Esophagus squamous epithelium (tissue), 5 donors: ENCODE results near the gene ARL17B. TPM values are rescaled to one million over a fixed set of nuclear protein-coding genes. Genes with fewer than 3 reads are reported as not detected.
"Not testable (repeated sequence)": the region's sequence is repeated elsewhere in the genome, so short reads cannot be mapped to it uniquely, and the experiment has no call there.

Experiments used
- DNase-seq: peaks from one replicate; lab custom pipeline; 2025; lab: John Stamatoyannopoulos, UW
- H3K27ac ChIP-seq, 4 donors: fragments of 200-600 bp; sonication (generic); one replicate each; pipeline ENCODE4 v1.5.1; 2016 to 2019; ENCODE audit warnings: mild to moderate bottlenecking in 1 of 4
- H3K27me3 ChIP-seq, 4 donors: fragments of 200-600 bp; sonication (generic); 1 replicate in 3 of 4; 2 replicates in 1 of 4; pipeline versions ENCODE4 v1.5.1 to v1.6.0; 2017 to 2021; ENCODE audit warnings: antibody characterized with exemption in 1 of 4
- H3K36me3 ChIP-seq, 3 donors: fragments of 200-600 bp; sonication (generic); one replicate each; pipeline ENCODE4 v1.5.1; 2016 to 2019
- H3K4me1 ChIP-seq, 3 donors: fragments of 200-600 bp; sonication (generic); one replicate each; pipeline ENCODE4 v1.5.1; 2017 to 2019
- H3K4me3 ChIP-seq, 4 donors: fragments of 200-600 bp; sonication (generic); 1 replicate in 3 of 4; 2 replicates in 1 of 4; pipeline ENCODE4 v1.5.1; 2016 to 2019; ENCODE audit warnings: mild to moderate bottlenecking in 2 of 4, moderate library complexity in 1 of 4
- H3K9me3 ChIP-seq, 3 donors: fragments of 200-600 bp; sonication (generic); one replicate each; pipeline ENCODE4 v1.5.1; 2016 to 2019
- POLR2A ChIP-seq, 4 donors: fragments of 450-650 bp; IDR thresholded peaks; one replicate each; pipeline ENCODE4 v1.6.1; 2017; ENCODE audit warnings: antibody characterized with exemption in 4 of 4, mild to moderate bottlenecking in 4 of 4, moderate library complexity in 3 of 4
- WGBS, 2 donors: methylation state at CpG; one replicate each; pipeline ENCODE4 v1.1.5; 2018; 5-methylcytosine and 5-hydroxymethylcytosine counted together
- intact Hi-C: fragments of 100-400 bp; cut with DNase I; formaldehyde crosslinking; loops from one replicate; pipeline ENCODE4 v1.15.0; 2022
- total RNA-seq, 4 donors: library from RNA; depleted of rRNA; stranded (reverse); fragments of >200 nt; gene quantifications; one replicate each; pipeline ENCODE4 v1.1.0, GENCODE V29; 2016
- TF ChIP-seq, protein P1 (sequence below), 6 experiments: fragments of 450-650 bp in 4 of 6; fragments of 200-600 bp in 2 of 6; sonication (generic) in 2 of 6; IDR thresholded peaks; one replicate each; pipeline ENCODE4 v1.5.1; 2016 to 2019; ENCODE audit warnings: antibody characterized with exemption in 6 of 6, mild to moderate bottlenecking in 4 of 6, moderate library complexity in 4 of 6
- donor health status: DM: yes; HTN: yes; CAD: no.

The ARL17B gene
- total RNA-seq, 4 donors from 2014 or later, result 4.4 to 13.2 (median 9.2) TPM

DNA sequence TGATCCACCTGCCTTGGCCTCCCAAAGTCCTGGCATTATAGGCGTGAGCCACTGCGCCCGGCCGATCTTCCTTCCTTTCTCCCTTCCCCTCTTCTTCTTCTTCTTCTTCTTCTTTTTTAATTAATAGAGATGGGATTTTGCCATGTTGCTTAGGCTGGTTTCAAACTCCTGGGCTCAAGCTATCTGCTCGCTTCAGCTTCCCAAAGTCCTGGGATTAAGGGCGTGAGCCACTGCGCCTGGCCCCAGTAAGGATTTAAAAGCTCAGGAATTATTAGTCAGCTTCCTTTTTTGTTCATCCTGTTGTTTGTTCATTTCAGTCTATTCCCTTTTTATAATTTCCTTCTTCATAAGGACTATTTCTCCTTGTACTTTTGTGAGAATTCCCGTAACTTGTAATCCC, 99.3 kb downstream of the ARL17B start:
- TF ChIP-seq, protein P1, sequence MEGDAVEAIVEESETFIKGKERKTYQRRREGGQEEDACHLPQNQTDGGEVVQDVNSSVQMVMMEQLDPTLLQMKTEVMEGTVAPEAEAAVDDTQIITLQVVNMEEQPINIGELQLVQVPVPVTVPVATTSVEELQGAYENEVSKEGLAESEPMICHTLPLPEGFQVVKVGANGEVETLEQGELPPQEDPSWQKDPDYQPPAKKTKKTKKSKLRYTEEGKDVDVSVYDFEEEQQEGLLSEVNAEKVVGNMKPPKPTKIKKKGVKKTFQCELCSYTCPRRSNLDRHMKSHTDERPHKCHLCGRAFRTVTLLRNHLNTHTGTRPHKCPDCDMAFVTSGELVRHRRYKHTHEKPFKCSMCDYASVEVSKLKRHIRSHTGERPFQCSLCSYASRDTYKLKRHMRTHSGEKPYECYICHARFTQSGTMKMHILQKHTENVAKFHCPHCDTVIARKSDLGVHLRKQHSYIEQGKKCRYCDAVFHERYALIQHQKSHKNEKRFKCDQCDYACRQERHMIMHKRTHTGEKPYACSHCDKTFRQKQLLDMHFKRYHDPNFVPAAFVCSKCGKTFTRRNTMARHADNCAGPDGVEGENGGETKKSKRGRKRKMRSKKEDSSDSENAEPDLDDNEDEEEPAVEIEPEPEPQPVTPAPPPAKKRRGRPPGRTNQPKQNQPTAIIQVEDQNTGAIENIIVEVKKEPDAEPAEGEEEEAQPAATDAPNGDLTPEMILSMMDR (IDR thresholded peaks at IDR 0.05), result no peak
- no peak for TF ChIP-seq POLR2A (IDR thresholded peaks at IDR 0.05)
- intact Hi-C loops, result no loop called here

DNA sequence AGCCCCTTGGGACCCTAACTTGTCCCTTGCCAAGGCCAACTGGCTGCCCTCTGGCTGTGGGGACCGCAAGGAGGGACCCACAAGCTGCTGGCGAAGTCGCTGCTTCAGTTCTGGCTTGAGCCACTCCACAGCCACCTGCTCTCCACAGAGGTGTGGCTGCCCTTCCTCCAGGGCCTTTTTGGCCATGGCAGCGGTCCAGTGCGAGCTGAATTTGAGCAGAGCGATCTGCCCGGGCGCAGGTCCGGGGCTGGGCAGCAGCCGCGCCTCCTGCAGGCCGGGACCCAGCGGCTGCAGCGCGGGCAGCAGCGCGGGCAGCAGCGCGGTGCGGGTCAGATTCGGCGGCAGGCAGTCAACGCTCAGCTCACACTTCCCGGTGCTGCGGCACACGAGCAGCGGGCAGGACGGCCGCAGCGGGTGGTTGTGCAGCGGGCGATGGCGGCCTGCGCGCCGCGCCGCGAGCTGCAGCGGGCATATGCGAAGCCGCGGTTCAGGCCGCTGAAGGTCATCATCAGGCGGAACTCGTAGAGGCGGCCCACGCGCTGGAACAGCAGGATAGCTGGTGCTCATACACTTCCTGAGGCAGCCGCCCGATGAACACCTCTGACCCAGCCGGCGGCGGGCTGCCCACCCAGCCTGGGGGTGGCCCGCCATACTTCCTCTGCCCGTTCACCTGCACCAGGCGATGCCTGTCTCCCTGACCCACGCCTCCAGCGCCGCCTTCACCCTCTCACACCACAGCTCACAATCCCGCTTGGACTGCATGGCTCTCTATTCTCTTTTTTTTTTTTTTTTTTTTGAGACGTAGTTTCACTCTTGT, 101.5 kb downstream of the ARL17B start:
- H3K36me3 ChIP-seq, H3K4me1 ChIP-seq, intact Hi-C loops, H3K27ac ChIP-seq, DNase-seq, H3K9me3 ChIP-seq, H3K27me3 ChIP-seq: not testable (repeated sequence)
- peak overlapping the region; percentile 4 to 64 (median 34) for H3K4me3 ChIP-seq
- 5 to 6% methylated on average over 9 to 11 of the region's 62 CpGs for WGBS, 2 donors

More for the DNA sequence above, 99.3 kb downstream of the ARL17B start:
- no peak overlapping the region for H3K27ac ChIP-seq
- H3K36me3 ChIP-seq, result no peaks in the 10 kb centered on the region
- H3K4me3 ChIP-seq, result no peak overlapping the region
- WGBS, 2 donors, result 89 to 90% methylated on average over 7 to 8 of the region's 8 CpGs
- no peaks in the 10 kb centered on the region for H3K9me3 ChIP-seq
- H3K27me3 ChIP-seq, result no peaks in the 10 kb centered on the region
- DNase-seq, result no peak
- peaks cover 0 to 16% (median 4%) of the 10 kb centered on the region in 3 donors for H3K4me1 ChIP-seq

- DNase-seq, H3K4me1 ChIP-seq: not testable (repeated sequence)
Observed at GRCh38 chr17:46256369-46256768, 105.2 kb downstream of the ARL17B start.

DNA sequence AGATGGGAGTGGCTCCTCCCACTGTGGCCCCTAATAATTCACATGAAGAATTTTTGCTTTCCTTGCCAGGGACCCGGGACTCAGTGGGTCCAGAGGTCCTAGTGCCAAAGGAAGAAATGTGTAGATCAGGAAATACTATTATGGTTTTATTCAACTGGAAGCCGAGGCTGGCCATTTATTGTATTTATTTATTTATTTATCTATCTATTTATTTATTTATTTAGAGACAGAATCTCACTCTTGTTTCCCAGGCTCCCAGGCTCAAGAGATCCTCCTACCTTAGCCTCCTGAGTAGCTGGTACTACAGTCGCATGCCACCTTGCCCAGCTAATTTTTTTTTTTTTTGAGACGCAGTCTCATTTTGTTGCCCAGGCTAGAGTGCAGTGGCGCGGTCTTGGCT, 107.4 kb downstream of the ARL17B start:
- WGBS, 2 donors, result 84% methylated on average over 5 to 6 of the region's 6 CpGs
- H3K27me3 ChIP-seq, intact Hi-C loops, H3K36me3 ChIP-seq, DNase-seq, H3K27ac ChIP-seq, H3K9me3 ChIP-seq, H3K4me3 ChIP-seq, H3K4me1 ChIP-seq: not testable (repeated sequence)

More at GRCh38 chr17:46256369-46256768, 105.2 kb downstream of the ARL17B start:
- H3K9me3 ChIP-seq, H3K27ac ChIP-seq, H3K36me3 ChIP-seq, H3K27me3 ChIP-seq, intact Hi-C loops, H3K4me3 ChIP-seq: not testable (repeated sequence)
- 31 to 73% methylated on average over 1 of the region's 1 CpG for WGBS, 2 donors

GRCh38 chr17:46253722-46254121, 107.8 kb downstream of the ARL17B start:
- not testable (repeated sequence) for DNase-seq

GRCh38 chr17:46252804-46253203, 108.8 kb downstream of the ARL17B start:
- H3K9me3 ChIP-seq, H3K4me1 ChIP-seq, intact Hi-C loops, H3K27ac ChIP-seq, H3K27me3 ChIP-seq, DNase-seq, H3K4me3 ChIP-seq, H3K36me3 ChIP-seq: not testable (repeated sequence)
- no CpG with 5 or more reads among the region's 31 CpGs for WGBS, 2 donors

More at GRCh38 chr17:46253722-46254121, 107.8 kb downstream of the ARL17B start:
- H3K27ac ChIP-seq, H3K36me3 ChIP-seq, H3K4me1 ChIP-seq, H3K9me3 ChIP-seq, H3K4me3 ChIP-seq, intact Hi-C loops, H3K27me3 ChIP-seq: not testable (repeated sequence)
- TF ChIP-seq, protein P1 (IDR thresholded peaks at IDR 0.05), result peak; percentile 31 to 71 (median 50)
- 27 to 35% methylated on average over 5 to 6 of the region's 8 CpGs for WGBS, 2 donors

DNA sequence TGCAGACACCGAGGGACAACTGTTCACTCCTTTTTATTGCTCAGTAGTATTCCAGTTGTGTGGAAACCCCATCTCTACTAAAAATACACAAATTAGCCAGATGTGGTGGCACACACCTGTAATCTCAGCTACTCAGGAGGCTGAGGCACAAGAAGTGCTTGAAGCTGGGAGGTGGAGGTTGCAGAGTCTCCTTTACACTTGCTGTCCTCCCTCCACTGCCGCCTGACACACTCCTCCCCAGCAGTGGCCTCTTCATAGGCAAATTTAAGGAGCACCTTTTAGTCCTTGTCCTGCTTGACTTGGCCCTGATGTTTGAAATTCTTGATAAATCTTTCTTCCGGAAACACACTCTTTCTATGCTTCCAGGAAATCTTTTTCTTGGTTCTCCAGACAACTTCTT, 112.4 kb downstream of the ARL17B start:
- 77 to 84% methylated on average over 3 of the region's 3 CpGs for WGBS, 2 donors

GRCh38 chr17:46244949-46245768, 116.4 kb downstream of the ARL17B start:
- DNase-seq, H3K27me3 ChIP-seq, H3K27ac ChIP-seq, H3K4me3 ChIP-seq, H3K4me1 ChIP-seq, H3K9me3 ChIP-seq, intact Hi-C loops, H3K36me3 ChIP-seq: not testable (repeated sequence)
- no CpG with 5 or more reads among the region's 14 CpGs for WGBS, 2 donors

More for the DNA sequence above, 112.4 kb downstream of the ARL17B start:
- H3K4me1 ChIP-seq, H3K36me3 ChIP-seq, intact Hi-C loops, H3K9me3 ChIP-seq, H3K27ac ChIP-seq, H3K4me3 ChIP-seq, H3K27me3 ChIP-seq, DNase-seq: not testable (repeated sequence)

- WGBS, 2 donors, result no CpG with 5 or more reads among the region's 27 CpGs
- intact Hi-C loops, H3K36me3 ChIP-seq, H3K27ac ChIP-seq, DNase-seq, H3K9me3 ChIP-seq, H3K4me3 ChIP-seq, H3K4me1 ChIP-seq, H3K27me3 ChIP-seq: not testable (repeated sequence)
Observed at GRCh38 chr17:46244339-46244913, 117.1 kb downstream of the ARL17B start.

DNA sequence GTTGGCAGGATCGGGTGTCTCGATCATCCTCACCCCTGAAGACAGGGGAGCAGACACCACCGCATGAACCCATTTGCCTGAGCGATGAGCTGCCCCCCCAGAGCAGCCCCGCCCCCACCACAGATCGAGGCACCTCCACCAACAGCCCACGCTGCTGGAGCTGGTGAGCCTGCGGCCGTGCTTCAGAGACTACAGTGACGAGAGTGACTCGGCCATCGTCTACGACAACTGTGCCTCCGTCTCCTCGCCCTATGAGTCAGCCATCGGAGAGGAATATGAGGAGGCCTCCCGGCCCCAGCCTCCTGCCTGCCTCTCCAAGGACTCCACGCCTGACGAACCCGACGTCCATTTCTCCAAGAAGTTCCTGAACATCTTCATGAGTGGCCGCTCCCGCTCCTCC, 117.6 kb downstream of the ARL17B start:
- H3K27ac ChIP-seq, intact Hi-C loops, H3K4me3 ChIP-seq, H3K27me3 ChIP-seq, H3K9me3 ChIP-seq, H3K4me1 ChIP-seq, DNase-seq, H3K36me3 ChIP-seq: not testable (repeated sequence)
- no CpG with 5 or more reads among the region's 23 CpGs for WGBS, 2 donors
